GM18499 (cell line): Measurements from ENCODE around the gene BICD1.
"Not testable (repeated sequence)": the region's sequence is repeated elsewhere in the genome, so short reads cannot be mapped to it uniquely, and the experiment has no call there.

Experiments
- ATAC-seq: cut with Tn5 transposase; IDR thresholded peaks from one replicate; pipeline ENCODE4 v1.9.1; 2021; ENCODE audit warnings: moderate number of reproducible peaks; ENCODE audit not compliant: insufficient read depth, unreplicated experiment

Gene BICD1

DNA sequence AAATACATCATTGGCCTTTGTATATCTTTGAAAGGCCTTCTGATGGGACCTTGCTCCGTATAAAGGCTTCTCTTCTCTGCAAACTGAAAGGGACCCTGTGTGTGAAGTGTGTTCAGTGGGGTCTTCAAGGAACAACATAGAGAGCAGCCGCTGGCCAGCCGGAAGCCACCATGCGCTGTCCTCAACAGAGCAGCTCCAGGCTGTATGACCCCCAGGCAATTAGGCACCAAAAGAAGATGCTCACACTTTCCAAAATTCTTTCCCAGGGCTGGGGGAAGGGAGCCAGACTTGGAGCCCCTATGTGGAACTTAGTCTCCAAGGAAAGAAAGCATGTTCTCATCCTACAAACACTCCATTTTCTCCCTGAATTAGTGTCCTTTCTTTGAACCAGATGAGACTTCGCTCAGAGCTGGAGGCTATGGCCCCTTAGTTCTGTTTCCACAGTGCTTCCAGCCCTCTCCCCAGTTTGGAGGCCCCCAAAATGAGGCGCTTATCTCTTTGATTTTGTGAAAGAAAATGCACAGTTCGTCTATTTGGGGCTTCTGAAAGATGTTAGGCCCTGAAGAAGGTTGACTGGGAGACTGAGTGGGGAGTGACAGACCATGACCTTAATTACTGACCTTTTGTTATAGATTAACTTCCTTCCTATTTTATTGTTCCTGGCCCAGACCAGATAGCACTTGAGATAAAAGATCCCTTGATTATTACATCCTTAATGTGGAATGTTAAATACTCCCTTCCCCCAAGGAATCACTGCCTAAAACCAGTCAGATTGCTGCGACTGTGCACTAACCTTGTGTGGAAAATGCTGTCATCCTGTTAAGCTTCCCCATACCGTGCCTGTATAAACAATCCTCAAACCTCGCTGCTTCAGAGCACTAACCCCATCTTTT lies 164.4 kb downstream of the BICD1 start:
- no peak for ATAC-seq

DNA sequence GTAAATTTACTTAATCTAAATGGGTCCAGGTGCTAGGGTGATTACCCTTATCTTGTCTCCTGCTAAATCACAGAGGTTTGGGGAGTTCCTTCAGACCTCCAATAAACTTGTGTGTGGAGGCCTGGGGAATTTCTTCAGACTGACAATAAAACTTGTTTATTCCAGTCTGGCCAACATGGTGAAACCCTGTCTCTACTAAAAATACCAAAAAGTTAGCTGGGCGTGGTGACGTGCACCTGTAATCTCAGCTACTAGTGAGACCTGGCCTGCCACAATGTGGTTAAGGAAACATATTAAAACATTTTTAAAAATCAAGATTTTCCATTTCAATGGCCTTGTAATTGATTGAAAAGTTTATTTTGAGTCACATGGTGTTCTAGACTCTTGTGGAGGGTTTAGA lies 165.8 kb downstream of the BICD1 start:
- ATAC-seq, result peak; percentile 28

DNA sequence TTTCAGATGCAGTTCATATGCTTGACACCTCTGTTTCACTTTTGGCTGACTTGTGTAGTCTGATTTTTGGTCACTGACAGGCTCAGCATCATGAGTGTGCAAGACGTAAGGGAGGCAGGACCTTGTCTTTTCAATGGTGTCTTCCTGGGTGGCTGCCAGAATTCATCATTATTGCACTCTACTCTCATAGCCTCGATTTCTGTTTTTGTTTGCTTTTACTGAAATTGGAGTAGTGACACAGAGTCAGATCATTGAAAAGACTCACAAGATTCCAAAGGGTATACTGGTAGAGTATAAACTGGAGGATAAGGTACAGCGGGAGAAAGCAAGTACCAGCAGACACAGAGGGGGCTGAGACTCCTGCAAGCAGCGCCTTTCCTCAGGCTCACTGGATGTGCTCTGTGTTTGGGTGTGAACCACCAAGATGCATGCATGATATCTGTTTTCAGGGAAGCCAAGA lies 166.4 kb downstream of the BICD1 start:
- peak; percentile 35 for ATAC-seq

DNA sequence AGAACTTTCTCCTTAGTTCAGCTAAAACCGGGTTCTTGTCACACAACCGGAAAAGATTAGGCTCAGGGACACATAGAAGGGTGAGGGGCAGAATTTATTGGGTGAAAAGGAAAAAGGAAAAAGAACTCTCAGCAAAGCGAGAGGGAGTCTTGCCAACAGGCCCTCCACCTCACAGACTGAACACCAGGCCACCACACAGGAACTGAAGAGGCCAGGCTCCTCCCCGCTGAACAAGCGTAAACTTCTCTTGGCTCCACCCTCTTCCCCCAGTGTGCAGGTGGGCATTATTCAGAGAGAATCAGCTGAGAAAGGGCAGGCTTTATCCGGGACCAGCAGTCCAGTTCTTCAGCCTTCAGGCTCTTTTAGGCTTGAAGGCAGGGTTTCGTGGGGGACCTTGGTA lies 167.1 kb downstream of the BICD1 start:
- ATAC-seq, result no peak

DNA sequence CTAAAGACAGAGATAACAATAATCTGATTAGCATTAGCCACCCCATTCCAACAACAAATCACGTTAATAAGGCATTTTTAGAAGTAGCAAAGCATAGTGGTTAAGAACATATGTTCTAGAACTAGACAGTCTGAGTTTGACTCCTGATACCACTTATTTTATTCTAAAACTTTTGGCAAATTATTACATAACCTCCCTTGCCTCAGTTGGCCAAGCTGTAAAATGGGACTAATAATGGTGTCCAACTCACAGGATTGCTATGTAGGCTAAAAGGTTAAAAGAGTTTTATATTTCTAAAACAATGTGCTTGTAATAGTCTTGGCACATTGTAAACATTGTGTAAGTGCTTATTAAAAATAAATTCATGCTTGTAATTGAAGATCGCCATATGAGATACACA lies 168.0 kb downstream of the BICD1 start:
- ATAC-seq, result no peak

DNA sequence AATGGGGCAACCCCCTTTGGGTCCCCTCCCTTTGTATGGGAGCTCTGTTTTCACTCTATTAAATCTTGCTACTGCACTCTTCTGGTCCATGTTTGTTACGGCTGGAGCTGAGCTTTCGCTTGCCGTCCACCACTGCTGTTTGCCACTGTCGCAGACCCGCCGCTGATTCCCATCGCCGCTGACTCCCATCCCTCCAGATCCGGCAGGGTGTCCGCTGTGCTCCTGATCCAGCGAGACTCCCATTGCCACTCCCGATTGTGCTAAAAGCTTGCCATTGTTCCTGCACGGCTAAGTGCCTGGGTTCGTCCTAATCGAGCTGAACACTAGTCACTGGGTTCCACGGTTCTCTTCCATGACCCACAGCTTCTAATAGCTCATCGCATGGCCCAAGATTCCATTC lies 168.9 kb downstream of the BICD1 start:
- ATAC-seq, result not testable (repeated sequence)

DNA sequence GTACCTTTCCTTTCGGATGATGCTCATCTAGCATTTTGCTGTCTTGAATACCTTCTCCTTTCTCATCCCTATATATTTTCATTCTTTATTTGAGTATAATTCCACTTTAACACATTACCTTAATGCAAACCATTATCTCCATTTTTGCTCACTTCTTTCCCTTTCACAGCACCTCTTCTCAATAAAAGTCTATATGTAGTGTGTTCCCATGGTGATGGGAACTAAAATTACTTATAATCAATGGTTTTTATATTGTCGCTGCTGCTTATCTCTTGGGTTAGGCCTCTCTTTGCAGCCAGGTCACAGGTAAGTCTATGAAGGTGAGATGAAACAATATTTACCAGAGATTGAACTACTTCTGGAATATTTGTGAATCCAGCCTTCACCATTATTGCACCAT lies 171.1 kb downstream of the BICD1 start:
- no peak for ATAC-seq

DNA sequence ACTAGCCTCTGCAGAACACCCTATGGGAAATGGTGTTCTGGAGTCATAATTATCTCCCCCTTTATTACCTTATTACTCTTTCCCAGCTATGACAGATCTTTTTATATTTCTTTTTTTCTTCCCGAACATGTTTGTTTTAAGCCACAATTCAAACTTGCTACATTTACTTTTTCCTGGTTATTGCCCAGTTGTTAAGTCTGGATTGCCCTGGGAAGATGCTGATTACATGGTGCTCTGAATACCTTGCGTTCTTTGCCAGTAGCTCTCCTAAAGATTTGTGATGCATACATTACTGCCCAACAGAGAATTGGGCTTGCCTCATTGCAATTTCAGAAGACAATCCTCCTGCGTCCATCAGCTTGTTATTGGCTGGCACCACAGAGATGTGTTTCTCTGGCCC lies 174.5 kb downstream of the BICD1 start:
- ATAC-seq, result no peak

DNA sequence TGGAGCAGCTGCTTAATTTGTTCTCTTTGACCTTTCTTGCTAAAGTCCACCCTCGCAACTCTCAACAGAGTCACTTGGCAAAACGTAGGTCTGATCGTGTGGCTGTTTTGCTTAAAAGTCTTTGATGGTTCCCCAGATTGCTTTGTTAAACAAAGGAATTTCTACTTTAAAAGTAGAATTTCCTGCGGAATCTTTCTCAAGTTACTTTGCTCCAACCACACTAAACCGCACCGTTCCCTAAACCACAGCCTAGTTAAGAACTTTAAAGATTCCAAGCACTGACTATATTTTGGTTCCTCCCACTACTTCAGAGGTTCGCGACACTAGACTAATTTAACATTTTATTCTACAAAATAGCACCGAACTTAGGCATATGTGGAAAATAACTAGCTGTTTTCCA lies 177.9 kb downstream of the BICD1 start:
- ATAC-seq, result no peak

DNA sequence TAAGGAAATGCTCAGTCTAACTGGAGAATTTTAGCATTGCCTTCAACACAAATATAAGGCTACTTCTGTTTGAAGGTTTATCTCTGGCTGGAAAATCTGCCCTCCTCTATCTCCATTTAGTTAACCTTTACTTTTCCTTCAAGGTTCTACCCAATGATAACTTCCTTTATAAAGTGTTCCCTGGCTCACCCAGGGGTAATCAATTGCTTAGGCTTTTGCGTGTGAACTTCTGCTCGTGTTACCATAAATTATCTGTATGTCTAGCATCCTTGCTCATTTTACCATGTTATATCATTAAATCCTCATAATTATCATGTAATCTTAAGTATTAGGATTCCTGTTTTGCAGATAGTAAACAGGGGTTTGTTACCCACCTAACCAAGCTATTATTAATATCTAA lies 178.4 kb downstream of the BICD1 start:
- no peak for ATAC-seq

DNA sequence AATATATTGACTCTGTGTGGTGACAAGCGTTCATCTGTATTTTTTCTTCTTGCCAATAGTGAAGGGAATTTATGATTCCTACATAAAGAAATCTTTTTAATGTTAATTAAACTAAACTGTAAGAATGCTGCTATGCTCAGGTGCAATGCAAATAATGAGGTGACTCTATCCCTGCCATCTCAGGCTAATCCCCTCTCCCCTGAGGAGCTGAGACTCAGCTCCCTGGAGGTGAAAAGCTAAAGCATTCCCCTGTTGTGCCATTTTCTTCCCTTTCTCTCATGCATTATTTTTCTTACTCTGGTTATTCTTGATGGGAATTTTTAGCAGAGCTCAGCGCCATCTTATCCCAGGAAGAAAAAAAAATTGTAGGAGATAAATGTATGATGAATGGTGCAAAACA lies 178.8 kb downstream of the BICD1 start:
- ATAC-seq, result no peak

DNA sequence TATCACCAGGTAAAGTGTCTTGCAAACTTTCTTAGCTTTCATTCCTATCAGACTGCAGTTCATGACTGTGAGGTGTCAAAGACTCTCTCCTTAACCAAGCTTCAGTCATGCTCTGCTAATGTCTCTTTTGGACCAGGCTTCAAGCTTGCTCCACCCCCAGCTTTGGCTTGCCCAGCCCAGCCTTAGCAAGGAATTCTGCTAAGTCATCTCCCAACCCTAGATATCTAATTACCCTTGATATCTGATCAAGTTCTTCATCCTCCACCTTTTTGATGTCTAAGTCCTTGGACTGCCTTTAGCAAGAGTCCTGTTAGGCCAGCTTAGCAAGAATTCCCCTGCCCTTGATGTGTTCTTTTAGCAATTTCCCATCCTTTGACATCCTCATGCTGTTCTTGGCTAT lies 183.8 kb downstream of the BICD1 start:
- no peak for ATAC-seq

DNA sequence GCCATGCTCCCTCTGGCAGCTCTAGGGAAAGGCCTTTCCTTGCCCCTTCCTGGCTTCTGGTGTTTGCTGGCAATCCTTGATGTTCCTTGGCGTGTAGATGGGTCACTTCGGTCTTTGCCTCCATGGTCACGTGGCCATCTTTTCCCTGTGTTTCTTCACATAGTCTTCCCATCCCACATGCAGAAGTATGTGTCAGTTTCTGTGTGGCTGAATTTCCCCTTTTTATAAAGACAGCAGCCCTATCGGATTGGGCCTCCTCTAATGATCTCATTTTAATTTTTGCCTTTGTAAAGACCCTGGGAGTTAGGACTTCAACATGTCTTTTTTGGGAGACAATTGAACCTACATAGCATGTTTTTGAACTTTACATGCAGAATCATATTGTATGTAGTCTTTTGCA lies 185.5 kb downstream of the BICD1 start:
- ATAC-seq, result no peak

DNA sequence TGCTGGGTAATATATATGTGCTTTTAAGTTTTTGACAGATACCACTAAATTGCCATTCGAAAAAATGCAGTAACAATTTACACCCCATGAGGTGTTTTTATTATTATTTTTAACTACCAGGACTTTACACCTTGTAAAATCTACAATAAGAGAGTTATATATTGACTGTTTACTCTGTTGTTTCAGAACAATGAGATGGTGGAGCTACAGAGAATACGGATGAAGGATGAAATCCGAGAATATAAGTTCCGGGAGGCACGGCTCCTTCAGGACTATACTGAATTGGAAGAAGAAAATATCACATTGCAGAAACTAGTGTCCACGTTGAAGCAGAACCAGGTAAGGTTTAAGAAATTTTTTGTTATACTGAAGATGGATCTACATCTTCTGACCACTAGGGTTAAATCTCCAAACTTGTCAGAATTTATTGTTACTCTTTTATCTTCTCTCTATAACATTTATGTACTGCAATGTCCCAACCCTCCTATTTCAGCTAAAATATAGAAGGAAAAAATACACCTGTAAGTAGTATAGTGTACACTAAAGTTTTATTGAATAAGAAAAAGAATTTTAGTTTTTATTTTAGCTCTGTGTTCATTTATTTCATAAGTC lies 187.3 kb downstream of the BICD1 start:
- no peak for ATAC-seq

DNA sequence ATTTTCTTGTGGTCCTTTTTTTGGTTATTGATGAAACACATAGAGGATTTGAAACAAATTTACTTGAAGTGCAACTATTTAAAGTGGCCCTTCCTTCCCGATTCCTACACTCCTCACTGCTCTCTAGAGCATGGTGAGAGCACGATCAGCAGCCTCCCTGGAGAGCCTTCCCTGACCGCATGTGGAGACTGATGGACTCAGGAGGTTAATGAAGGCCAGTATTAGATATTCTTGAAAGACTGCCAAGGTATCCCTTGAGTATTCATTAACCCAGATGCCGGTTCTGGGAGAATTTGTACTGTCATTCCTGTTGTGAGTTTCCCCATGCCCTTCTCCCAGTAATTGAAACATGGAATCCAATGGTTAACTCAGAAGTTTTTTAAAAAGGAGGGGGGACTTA lies 189.9 kb downstream of the BICD1 start:
- ATAC-seq, result no peak

DNA sequence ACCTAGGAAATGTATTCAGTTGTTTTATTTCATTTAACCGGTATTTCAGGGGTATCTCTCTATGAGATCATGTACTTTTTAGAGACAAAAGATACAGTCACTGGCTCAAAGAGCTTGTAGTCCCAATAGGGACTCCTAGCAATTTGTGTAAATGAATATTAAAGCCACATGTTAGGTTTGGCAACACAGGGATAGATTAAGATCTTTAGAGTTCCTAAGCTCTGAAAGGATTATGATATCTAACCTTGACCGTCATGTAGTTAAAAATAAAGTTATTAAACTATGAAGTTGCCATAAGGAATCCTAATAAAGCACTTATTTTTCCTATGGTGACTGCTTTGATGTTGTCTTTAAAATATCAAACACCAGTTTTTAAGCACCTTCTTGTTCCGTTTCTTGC lies 192.3 kb downstream of the BICD1 start:
- ATAC-seq, result no peak

DNA sequence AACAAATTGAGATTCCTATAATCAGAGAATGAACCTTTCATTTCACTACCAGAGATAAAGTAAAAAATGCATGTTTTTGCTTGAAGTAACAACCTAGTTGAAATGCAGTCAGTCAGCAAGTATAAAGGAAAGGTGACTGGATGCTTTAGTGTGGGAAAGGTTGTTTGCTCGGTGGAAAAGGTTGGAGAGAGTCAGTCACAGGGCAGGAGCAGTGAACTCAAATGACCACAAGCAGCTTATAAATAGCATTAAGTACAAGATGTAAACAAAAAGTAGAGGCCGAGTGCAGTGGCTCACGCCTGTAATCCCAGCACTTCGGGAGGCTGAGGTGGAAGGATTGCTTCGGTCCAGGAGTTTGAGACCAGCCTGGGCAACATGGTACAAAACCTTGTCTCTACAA lies 194.6 kb downstream of the BICD1 start:
- no peak for ATAC-seq

DNA sequence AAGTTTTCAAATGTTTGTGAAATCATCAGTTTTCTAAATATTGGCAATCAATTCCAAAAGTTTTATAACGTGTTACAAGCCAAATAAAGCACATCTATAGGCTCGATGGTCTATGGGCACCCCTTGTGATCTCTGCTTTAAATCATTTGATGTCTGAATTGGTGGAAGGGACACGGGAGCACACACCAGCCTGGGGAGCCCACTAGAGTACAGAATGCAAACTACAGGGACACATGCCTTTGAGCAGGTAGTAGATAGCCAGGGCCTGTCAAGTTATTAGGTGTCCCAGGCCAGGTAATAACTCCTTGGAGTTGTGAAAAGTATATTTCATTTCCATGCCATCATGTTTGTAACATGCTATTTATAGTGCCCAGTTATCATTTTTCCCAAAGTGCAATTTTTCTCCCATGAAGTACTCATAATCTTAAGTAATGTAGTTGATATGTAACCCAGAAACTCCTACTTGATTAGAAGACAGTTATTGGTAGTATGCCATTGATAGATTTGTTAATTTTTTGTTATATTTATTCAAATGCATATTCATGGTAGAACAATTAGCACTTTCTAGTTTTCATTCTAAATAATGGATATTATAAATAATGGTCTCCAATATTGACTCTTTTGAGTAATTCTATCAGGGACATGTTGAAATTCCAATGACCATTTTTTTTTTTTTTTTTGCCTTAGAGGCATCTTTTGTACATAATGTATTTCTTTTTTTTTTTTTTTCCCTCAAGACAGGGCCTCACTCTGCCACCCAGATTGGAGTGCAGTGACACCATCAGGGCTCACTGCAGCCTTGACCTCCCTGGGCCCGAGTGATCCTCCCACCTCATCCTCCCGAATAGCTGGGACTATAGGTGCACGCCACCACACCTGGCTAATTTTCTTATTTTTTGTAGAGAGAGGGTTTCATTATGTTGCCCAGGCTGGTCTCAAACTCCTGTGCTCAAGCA lies 195.8 kb downstream of the BICD1 start:
- peak; percentile 50 for ATAC-seq

DNA sequence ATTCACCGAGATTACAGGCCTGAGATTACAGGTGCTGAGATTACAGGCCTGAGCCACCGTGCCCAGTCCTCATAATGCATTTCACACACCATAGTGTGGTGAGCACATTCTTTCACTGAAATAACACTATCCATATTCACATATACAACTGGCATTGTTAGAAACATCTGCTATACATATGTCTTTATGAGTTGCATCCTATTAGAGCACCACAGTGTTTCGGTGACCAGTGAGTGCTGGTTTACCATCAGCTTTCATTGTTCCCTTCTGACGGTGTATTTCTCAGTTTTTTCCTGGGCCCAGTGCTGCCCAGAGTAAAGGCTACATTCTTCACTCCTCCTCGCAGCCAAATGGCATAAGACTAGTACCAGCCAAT lies 196.5 kb downstream of the BICD1 start:
- ATAC-seq, result no peak

DNA sequence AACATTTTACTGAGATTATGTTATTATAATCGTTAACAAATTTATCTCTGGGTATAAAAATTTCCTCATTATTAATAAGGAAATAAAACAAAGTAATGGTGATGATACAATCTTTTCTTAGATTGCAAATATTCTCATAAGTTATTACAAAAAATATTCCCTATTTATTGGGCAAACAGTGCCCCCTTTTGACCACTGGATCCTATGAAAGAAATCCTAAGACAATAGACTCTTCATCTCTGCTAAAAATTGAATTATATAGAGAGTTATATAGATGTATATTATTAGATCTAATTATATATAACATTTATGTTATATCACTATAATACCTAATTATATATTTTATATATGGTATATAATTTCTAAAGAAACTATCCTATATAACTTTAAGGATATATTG lies 198.5 kb downstream of the BICD1 start:
- no peak for ATAC-seq

DNA sequence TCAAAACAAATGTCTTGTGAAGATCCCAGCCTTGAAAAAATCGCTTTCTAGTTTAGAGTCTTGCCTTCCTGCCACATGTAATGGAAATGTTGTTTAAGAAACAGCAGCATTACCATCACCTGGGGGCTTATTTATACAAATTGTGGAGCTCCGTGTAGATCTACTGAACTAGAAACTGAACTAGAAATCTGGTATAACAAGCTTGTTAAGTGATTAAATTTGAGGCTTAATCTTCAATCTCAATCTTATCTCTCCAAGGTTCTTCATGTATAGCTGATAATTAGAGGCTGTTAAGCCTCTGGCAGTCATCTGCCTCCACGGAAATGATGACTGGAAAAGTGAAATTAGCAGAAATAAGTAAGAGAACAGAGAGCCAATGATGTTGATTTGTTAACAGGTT lies 200.7 kb downstream of the BICD1 start:
- ATAC-seq, result no peak
